HG03571 (cell line): ENCODE measurements around the gene KLHL35.

ENCODE experiments used
- ATAC-seq: cut with Tn5 transposase; IDR thresholded peaks from one replicate; pipeline ENCODE4 v1.9.1; 2021; ENCODE audit not compliant: unreplicated experiment

Gene KLHL35

DNA sequence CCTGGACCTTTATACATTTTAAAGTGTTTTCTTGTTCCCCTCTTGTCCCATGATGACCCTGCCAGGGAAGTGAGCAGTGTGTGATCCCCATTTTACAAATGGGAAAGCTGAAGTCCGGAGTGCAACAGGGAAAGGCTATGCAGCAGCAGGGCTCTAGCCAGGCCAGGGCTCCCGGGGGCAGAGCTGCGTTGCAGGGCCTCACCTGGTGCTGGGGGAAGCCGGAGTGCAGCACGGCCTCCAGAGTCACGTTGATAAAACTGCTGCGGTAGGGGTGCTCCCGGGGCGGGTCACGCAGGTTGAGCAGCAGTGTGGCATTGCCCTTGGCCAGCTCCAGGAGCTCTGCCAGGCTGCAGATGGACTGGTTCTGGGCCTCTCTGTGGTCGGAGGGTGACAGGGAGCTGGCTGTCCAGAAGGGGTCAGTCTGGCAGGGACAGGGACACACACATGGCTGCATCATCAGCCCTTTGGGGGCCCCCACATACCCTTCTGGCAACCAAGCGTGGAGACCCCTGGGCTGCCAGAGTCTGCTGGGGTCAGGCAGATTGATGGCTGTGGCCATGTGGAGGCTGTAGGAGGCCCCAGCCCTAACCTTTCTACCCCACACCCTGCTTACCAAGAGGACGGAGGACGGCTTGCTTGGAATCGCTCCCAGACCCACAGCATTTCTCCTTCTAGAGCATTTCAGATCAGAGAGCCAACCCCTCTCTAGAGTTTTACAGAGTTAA is 9.3 kb upstream of the KLHL35 start:
- no peak for ATAC-seq

DNA sequence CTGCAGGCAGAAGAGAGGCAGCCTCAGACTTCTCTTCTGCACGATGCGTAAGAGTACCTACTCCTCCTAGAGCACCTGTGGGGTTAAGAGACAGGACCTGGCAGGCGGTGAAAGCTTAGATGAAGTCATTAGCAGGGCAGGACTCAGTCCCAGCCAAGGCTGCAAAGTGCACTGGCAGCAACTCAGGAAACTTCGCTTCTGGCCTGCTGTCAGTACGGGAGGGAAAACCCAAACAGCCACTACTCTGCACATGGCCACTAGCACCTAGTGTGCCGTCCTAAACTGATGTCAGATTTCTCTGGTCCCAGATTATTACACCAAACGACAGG is 8.8 kb upstream of the KLHL35 start:
- no peak for ATAC-seq

DNA sequence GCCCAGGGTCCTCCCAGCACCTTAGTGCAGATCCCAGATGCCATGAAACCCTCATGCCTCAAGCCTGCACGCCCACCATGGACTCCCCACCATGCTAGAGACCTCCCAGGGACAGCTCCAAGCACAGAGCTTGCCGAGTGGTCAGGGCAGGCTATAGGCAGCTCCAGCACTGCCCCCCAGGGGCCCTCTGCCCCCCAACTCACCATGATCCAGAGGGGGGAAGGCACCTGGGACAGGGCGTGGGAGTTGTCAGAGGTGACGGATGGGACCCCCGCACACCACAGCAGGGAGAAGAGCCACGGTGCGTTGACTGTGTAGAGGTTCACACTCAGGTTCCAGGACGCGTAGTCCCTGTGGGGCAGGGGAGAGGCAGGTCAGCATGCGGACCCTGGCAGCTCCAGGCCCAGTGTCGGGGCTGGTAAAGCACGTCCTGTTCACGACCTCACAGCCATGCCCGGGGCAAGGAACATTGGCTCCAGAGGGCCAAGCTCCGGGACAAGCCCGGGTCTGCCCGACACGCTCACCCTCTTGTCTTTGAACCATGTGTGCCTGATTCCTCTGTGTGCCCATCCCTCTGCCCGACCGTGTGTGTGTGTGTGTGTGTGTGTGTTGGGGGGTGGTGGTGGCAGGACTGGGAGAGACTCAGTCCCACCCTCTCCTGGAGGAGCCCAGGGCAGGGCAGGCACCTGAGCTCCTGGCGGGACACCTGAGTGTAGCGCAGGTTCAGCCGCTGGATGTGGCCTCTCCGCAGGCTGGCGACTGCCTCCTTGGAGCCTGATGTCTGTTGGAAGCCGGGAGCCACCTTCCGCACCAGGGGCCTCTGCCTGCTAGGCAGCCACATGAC is 8.2 kb upstream of the KLHL35 start:
- ATAC-seq = no peak

DNA sequence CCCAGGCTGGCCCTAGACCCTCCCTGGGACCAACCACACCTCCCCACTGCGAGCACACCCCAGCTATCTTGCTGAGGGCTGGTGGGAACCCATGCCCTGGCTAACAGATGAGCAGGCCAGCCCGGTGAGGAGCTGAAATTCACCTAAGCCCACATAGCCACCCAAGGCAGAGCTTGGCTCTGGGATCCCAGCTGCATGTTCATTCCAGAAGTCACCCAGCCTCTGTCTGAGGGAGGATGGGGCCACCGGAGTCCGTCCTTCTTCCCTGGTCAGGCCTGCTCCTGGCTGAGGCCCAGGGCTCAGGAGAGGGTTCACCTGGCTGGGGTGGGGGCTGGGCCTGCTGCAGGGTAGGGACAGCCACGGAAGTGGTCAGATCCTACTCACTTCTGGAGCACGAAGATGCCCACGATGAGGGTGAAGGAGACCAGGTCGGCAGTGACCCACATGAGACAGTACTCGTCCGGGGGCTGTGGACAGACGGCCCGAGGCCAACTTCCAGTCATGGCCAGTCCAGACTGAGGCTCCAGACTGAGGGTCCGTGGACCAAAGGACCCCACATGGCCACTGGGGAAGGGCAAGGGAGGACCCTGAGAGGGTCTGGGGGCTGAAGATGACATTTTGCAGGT is 6.6 kb upstream of the KLHL35 start:
- no peak for ATAC-seq

DNA sequence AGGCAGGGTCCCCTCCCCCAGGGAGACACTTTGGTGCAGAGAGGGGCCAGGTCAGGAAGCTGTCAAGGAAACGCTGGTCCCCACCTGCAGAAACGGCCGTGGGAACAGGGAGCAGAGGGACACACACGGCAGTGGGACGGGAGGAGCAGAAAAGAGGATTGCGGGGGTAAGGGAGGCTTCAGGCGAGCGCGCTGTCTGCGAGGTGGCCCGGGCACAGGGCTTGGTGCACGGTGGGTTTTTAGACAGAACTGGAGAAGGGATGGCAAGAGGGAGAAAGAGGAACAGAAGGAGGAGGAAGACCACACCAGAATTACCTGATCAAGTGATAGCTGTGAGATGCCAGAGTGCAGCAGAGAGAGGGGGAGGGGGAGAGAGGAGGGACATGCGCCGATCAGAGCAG is 6.0 kb upstream of the KLHL35 start:
- no peak for ATAC-seq

DNA sequence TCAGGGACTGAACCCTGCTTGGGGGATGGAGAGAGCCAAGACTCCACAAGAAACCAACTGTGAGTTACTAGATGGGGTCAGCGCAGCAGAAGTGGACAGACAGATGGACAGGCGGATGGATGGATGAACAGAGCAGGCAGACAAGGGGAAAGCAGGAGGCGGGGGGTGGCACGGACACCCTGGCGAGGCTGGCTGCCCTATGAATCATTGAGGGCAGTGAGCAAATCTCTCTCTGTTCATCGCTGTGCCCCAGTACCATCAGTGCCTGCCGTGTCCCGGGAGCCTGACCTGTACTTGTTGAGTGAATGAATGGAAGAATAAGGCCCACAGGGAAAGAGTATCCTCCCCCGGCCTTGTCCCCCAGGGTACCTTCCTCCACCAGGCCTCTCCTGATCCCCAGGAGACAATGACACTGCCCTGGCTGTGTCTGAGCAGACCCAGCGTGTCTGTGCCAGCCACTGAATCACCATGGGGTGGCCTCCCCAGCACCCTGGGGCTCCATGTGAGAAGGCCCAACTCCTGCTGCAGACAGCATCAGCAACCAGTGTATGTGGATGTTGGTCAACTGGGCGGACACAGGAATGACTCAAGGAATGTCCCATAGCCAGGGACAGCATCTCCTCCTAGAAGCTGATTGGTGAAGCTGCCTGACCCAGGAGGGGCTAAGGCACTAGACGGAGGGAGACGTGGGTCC is 5.1 kb upstream of the KLHL35 start:
- ATAC-seq = no peak

DNA sequence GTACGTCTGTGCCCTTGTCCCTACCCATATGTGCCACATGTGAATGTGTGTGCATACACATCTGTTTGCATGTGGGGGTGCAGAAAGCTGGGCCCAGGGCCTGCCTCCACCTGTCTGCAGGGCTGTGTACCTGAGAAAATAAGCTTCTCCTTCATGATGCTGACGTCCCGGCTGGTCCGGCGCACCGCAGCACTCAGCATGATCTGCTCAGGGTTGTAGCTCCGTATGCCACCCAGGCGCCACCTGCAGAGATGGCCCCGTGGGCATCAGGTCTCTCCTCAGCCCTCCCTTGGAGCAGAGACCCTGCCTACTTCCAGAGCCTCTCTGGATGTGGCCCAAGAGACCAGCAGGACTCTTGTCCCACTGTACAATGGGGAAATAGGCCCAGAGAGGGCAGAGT is 3.8 kb upstream of the KLHL35 start:
- ATAC-seq = no peak

DNA sequence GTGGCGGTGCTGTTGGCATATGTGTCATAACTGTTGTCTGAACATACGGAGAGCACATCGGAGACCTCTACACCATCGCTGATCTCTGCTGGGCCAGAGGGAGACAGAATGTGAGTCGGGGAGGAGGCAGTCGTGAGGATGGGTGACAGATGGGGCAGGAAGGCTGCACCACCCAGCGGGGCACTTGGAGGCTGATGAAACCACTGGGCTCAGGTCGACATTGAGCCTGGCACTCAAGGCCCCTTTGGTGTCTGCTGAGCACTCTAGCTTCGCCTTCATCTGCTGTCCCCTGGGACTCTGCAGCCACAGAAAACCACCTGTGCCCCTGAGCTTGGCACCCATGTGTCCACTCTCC is 2.5 kb upstream of the KLHL35 start:
- ATAC-seq = no peak

DNA sequence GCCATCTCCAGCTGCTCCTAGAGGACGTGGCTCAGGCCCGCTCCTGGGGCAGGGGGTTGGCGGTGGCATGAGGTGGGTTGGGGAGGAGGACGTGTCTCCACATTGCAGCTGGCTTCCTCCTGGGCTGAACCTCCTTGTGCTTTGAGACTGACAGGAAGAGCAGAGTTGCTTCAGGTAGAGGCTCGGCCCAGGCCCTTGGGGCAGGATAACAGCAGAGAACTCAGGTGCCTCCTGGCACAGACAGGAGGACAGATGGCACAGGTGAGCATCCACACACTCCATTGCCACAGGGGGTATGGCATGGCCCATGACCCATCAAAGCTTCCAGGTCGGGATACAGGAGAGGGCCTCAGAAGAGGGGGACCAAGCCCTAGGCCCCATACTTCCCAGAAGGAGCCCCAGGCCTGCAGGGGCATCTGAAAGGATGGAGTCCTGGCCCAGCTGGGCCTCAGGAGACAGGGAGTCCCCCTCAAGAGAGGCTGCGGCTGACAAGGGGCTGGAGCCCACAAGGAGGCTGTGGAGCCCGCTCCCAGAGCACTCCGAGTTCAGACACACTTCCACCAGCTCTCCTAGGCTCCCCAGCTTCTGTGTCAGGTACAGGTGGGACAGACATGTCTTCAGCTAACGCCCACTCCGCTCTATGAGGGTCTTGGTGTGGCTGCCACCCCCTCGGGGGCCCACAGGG is 2.0 kb upstream of the KLHL35 start:
- ATAC-seq = no peak

DNA sequence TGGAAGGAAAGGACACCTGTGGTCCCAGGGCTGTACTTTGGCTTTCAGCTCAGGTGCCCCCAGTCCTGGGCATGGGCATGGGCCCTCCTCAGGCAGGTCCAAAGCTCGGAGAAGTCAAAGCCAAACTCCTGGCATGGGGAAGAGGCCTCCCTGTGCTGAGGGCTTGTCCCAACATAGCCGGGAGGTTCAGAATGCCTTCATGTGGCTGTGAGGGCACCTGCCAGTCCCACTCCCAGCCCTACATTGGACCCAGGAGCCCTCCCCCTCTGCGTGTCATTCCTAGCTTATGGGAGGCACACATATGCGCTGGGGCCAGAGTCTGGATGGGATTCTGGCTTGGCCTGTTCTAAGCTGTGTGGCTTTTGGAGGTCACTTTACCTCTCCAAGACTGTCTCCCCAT is 1.0 kb upstream of the KLHL35 start:
- ATAC-seq = no peak

DNA sequence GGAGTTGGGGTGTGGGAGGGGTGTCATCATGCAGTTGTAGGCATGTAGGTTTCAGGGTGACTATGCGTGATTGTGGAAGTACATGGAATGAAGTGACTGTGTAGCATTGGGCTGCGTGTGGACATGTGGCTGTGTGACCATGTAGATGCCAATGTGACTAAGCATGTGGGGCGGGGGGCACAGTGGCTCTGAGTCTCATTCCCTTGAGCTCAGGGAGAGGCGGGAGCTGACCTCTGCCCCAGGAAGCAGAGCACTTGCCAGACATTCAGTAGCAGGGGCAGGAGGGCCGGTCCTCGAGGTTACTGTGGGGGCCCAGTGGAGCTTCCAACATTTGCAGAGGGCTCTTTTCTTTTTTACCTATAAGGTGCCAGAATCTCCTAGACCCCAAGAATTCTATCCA is 440 bp upstream of the KLHL35 start:
- ATAC-seq = no peak

DNA sequence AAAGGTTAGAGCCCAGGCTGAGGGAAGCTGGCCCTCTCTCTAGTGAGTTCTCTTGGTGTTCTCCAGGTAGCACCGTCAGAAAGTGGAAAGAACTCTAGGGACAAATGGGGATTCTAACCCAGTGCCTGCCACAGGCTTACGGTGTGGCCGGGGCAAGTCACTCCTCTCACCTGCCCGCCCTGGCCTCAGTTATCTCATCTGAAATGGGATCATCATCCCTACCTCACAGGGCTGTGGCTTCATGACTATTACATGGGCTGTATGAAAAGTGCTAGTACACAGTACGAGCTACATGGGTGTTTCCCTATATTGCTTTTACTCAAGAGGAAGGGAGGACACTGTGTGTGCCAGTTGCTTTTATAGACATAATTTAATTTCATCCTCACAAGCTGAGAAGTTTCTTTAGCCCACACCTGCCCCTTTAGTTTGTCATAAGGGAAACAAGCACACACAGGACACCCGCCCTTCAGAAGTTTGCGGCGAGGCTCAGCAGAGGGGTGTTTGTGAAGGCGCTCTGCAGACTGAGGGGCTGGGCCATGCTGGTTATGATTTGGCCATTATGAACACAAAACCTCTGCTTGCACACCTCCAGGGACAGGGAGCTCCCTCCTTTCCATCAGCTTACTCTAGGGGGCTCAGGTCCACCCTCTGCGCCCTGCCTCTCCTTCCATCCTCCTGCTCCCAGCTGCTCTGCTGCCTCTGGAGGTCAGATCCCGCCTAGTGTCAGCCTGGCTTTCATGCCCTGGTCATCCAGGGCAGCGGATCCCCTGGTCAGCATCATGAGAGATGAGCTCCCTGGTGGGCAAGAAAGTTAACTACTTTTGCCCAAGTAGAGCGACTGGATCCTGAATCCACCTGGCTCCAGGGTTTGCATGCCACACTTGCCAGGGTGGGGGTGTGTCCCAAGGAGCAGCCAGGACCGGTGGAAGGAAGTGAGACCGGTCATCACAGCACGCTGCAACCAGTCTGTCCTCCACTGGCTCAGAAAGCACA is 1.2 kb downstream of the KLHL35 start:
- no peak for ATAC-seq

DNA sequence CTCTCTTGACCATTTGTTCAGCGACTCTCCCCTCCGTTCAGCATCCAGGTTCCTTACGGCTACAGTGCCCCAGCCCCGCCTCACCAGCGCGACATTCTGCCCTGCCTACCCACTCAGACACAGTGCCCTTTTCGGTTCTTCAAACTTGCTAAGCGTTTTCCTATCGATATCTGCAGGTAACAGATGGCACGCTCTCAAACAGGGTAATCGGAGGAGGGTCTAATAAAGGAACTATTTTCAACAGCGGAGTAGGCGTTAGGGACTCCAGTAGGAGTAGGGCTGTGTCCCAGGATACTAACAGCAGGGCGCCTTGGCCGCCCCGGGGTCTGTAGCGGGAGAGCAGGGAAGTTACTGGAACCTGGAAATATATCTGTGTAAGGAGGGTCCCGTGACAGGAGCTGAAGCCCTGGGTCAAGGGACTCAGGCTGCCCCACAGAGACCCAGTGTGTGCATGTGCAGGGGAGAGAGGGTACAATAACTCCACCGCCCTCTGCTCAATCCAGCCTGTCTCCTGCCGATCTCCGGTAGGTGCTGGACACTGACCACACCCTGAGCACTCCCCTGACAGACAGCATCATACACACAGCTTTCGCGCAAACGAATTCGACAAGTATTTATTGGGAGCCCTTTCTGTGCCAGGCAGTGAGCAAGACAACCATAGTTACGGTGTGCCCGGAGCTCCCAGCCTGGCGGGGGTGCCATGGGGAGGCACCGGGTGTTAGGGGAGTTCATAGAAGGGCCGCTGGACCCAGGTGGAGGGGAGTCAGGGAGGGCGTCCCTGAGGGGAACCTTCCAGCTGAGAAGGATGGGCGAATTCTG is 2.1 kb downstream of the KLHL35 start:
- no peak for ATAC-seq

DNA sequence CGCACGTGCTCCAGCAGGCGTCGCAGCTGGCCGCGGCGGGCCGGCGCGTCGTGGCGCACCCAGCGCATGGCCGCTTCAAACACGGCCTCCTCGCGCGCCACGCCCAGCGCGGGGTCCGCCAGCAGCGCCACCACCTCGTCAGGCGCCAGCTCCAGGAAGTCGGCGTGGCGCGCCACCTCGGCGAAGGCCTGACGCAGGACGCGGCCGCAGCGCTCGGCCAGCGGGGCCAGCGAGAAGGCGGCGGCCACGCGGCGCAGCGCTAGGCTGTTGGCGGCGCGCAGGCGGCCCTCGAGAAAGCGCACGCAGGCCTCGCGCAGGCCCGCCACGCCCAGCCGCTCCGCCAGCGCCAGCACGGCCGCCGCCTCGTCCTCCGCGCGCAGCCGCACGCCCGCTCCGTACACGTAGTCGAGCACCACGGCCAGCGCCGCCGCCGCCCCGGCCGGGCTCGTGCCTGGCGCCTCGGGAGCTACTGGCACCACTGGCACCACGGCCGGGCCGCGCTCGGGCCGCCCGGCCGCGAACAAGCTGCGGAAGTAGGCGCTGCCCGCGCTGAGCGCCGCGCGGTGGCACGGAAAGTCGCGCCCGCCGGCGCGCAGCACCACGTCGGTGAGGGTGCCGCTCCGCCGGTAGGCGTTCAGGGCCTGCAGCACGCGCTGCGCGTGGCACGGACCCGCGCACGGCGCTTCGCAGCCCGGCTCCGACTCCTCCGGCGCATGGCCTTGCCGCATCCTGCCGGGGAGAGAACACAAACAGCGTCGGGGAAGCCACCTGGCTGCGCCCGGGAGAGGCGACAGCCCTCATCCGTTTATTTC is 2.9 kb downstream of the KLHL35 start:
- no peak for ATAC-seq

DNA sequence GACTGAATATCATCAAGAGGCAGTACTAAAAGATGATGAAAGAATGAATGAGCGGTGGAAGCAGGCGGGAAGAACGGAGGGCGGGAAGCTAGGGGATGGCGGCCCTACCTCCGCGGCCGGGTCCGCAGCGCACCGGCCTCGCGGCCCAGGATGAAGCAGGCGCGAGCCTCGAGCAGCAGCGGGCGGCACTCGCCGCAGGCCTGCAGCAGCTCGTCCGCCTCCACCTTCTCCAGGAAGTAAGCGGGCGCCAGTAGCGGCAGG is 3.4 kb downstream of the KLHL35 start:
- no peak for ATAC-seq

DNA sequence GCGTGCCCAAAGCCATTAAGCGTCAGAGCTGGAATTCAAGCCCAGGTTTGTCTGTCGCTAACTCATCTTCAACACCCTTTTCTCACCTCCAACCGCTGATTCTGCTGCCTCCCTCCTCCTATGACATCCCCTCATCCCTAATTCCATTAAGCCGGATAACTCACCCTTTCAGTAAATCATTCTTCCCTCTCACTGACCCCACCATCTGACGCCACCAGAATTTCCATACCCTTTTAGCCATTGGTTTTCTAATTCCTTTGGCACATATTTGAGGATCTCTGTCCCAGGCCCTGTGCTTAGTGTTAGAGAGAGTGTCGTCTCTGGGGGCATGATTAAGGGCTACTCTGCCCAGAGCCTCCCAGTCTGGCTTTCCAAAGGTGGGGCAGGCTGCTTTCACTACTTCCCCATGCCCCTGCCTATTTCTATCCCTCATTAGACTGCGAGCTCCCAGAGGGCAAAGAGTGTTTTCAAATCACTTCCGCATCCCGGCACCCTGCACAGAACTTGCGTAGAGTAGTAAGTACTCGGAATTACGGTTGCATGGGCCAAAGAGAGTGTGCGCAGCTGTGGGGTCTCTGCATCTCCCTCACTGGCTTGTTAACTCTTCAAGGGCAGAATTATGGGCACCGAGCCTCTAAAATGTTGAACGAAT is 3.9 kb downstream of the KLHL35 start:
- no peak for ATAC-seq

DNA sequence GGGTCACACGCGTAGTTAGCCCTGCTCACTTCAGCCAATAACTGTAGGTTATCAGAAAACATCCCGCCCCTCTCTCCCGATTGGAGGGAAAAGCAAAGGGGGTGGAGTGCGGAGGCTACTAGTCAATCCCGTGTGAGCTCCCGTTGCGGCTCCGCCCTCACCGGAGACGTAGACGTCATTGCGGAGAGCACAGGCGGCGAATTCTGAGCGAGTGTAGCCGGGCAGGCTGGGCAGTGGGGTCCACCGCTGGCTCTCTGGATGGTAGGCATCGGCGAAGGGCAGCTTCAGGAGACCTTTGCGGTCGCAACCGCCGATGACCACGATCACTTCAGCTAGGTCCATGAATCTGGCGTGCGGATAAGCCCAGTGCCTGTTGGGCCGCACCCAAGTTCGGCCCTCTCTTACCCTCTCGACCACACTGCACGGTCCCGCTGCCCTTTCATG is 4.7 kb downstream of the KLHL35 start:
- no peak for ATAC-seq

DNA sequence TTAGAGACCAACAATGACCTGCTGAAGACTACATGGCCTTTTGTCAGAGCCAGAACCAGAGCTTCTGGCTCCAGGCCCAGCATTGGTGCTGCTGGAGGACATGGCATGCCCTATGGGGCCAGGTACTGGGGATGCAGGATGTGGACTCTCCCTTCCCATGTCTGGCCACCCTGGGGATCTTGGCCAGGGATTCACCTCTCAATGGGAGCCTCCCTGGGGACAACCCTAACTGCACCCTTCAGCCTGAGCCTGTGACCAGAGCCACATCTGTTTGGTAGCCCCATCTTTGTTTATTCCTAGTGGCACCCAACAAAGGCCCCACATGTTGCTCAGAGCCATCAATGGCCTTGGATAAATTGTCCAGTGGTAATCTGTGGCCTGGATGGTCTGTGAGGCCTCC is 5.8 kb downstream of the KLHL35 start:
- ATAC-seq = no peak
